OCI-LY1 (cell line): ENCODE data around the gene RFK.

ENCODE experiments used
- EZH2 ChIP-seq: fragments of 200-600 bp; sonication (generic), shearing (Covaris generic); IDR thresholded peaks from 2 replicates; pipeline ENCODE4 v1.8.0; 2017; ENCODE audit warnings: borderline replicate concordance, mixed run types, mild to moderate bottlenecking, antibody characterized with exemption, low read length, moderate library complexity, mixed read lengths
- TF ChIP-seq, protein P1 (sequence below): fragments of 200-600 bp; sonication (generic), shearing (Covaris generic); IDR thresholded peaks from 2 replicates; pipeline ENCODE4 v1.5.1; 2017; ENCODE audit warnings: mild to moderate bottlenecking, antibody characterized with exemption, low read length, moderate library complexity, mixed read lengths

DNA sequence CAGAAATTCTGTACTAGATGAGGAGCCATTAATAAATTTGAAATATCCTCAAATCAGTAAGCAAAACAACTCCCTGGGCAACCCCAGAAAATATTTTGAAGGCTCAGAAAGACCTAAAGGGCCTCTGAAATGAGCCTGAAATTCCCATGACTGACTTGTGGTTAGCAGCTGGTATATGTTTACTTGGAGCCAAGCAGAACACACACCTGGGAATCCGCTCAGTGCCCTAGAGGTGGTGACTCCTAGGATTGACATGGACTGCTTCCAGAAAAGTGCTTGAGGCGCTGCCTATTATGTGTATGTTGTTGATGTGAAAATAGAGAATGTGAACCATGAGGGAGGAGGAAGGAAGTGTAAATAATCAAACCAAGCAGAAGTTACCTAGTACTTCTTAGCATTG, 14.7 kb downstream of the RFK start:
- TF ChIP-seq, protein P1, sequence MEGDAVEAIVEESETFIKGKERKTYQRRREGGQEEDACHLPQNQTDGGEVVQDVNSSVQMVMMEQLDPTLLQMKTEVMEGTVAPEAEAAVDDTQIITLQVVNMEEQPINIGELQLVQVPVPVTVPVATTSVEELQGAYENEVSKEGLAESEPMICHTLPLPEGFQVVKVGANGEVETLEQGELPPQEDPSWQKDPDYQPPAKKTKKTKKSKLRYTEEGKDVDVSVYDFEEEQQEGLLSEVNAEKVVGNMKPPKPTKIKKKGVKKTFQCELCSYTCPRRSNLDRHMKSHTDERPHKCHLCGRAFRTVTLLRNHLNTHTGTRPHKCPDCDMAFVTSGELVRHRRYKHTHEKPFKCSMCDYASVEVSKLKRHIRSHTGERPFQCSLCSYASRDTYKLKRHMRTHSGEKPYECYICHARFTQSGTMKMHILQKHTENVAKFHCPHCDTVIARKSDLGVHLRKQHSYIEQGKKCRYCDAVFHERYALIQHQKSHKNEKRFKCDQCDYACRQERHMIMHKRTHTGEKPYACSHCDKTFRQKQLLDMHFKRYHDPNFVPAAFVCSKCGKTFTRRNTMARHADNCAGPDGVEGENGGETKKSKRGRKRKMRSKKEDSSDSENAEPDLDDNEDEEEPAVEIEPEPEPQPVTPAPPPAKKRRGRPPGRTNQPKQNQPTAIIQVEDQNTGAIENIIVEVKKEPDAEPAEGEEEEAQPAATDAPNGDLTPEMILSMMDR, result no peak
- TF ChIP-seq EZH2, result no peak
